GM23338 (cell line): ENCODE measurements around the gene PRPF18.

Experiments used
- CREB1 ChIP-seq: fragments of 250-450 bp; sonication (Bioruptor Pico); IDR thresholded peaks from 2 replicates; pipeline ENCODE4 v1.5.0; 2020; ENCODE audit warnings: low read depth, mild to moderate bottlenecking, moderate library complexity
- CTCF ChIP-seq, 2 experiments: fragments of 200-600 bp in 1 of 2; sonication (generic) in 1 of 2; conservative IDR thresholded peaks; 2 replicates each; pipeline versions ENCODE4 v1.5.1 to v1.6.1; 2016 to 2017; ENCODE audit warnings: antibody characterized with exemption in 2 of 2, low read depth in 2 of 2, mild to moderate bottlenecking in 2 of 2, moderate library complexity in 1 of 2
- EZH2 ChIP-seq: fragments of 200-600 bp; sonication (generic); IDR thresholded peaks from one replicate; pipeline ENCODE4 v1.8.0; 2017; ENCODE audit warnings: antibody characterized with exemption, mild to moderate bottlenecking, low read depth; ENCODE audit not compliant: unreplicated experiment
- EZH2phosphoT487 ChIP-seq: fragments of 200-600 bp; sonication (generic); IDR thresholded peaks from one replicate; pipeline ENCODE4 v1.8.1; 2018; ENCODE audit warnings: antibody characterized with exemption; ENCODE audit not compliant: unreplicated experiment
- POLR2AphosphoS5 ChIP-seq: IDR thresholded peaks from 2 replicates; pipeline ENCODE4 v1.6.1; 2016; ENCODE audit warnings: antibody characterized with exemption, low read depth
- REST ChIP-seq: IDR thresholded peaks from one replicate; pipeline ENCODE4 v1.6.1; 2018; ENCODE audit warnings: antibody characterized with exemption; ENCODE audit not compliant: unreplicated experiment
- STAT1 ChIP-seq: IDR thresholded peaks from one replicate; pipeline ENCODE4 v1.6.1; 2016; ENCODE audit warnings: antibody characterized with exemption; ENCODE audit not compliant: unreplicated experiment

- TF ChIP-seq POLR2AphosphoS5: no peak
- TF ChIP-seq CTCF (conservative IDR thresholded peaks at IDR 0.05; ENCODE audit: low read depth in 2 of 2): no peak
- no peak for TF ChIP-seq REST
- no peak for TF ChIP-seq CREB1
- TF ChIP-seq STAT1: no peak
- no peak for TF ChIP-seq EZH2phosphoT487
- TF ChIP-seq EZH2: no peak
These were observed 68.1 kb downstream of the PRPF18 start for GRCh38 chr10:13654846-13655245.
